Mesendoderm (in vitro differentiated cells): Measurements from ENCODE around the gene TRERF1.
"Not testable (repeated sequence)": the region's sequence is repeated elsewhere in the genome, so short reads cannot be mapped to it uniquely, and the experiment has no call there.

ENCODE experiments used
- DNase-seq: peaks from one replicate; pipeline ENCODE4 v3.0.0; 2013
- H2AK5ac ChIP-seq: 2 replicates; pipeline ENCODE4 v1.6.1; 2013; ENCODE audit warnings: low read length, inconsistent platforms
- H2BK120ac ChIP-seq: 2 replicates; pipeline ENCODE4 v1.6.1; 2013; ENCODE audit warnings: low read depth, mild to moderate bottlenecking, low read length, moderate library complexity, mixed read lengths
- H2BK15ac ChIP-seq: replicated peaks from 2 replicates; pipeline ENCODE4 v1.6.1; 2013; ENCODE audit warnings: low read depth, mild to moderate bottlenecking, moderate library complexity
- H2BK5ac ChIP-seq: 2 replicates; pipeline ENCODE4 v1.6.1; 2013; ENCODE audit warnings: low read length, inconsistent platforms
- H3K18ac ChIP-seq: 2 replicates; pipeline ENCODE4 v1.6.1; 2013; ENCODE audit warnings: mild to moderate bottlenecking, low read length, mixed read lengths
- H3K23ac ChIP-seq: one replicate; pipeline ENCODE4 v1.6.1; 2013; ENCODE audit warnings: low read length
- H3K27ac ChIP-seq: 2 replicates; pipeline ENCODE4 v1.5.1; 2013; ENCODE audit warnings: low read depth, mild to moderate bottlenecking, inconsistent platforms, low read length, moderate library complexity
- H3K27me3 ChIP-seq: 2 replicates; pipeline ENCODE4 v1.6.1; 2013; ENCODE audit warnings: low read length, control low read depth, mild to moderate bottlenecking, inconsistent platforms; ENCODE audit not compliant: insufficient read depth, poor library complexity
- H3K36me3 ChIP-seq: 2 replicates; pipeline ENCODE4 v1.6.1; 2013; ENCODE audit warnings: low read length, inconsistent platforms; ENCODE audit not compliant: control insufficient read depth, insufficient read depth
- H3K4ac ChIP-seq: one replicate; pipeline ENCODE4 v1.6.1; 2013; ENCODE audit warnings: low read depth, mild to moderate bottlenecking, low read length, moderate library complexity
- H3K4me1 ChIP-seq: 2 replicates; pipeline ENCODE4 v1.6.1; 2013; ENCODE audit warnings: low read depth, low read length, inconsistent platforms; ENCODE audit not compliant: control insufficient read depth
- H3K4me2 ChIP-seq: 2 replicates; pipeline ENCODE4 v1.6.1; 2013; ENCODE audit warnings: low read length
- H3K4me3 ChIP-seq: 2 replicates; pipeline ENCODE4 v1.5.1; 2013; ENCODE audit warnings: mild to moderate bottlenecking, low read length
- H3K56ac ChIP-seq: one replicate; pipeline ENCODE4 v1.6.1; 2013; ENCODE audit warnings: low read length
- H3K79me1 ChIP-seq: 2 replicates; pipeline ENCODE4 v1.6.1; 2013; ENCODE audit warnings: low read length, inconsistent platforms
- H3K79me2 ChIP-seq: 2 replicates; pipeline ENCODE4 v1.6.1; 2013; ENCODE audit warnings: mild to moderate bottlenecking, low read length; ENCODE audit not compliant: control insufficient read depth, insufficient read depth
- H3K9ac ChIP-seq: 2 replicates; pipeline ENCODE4 v1.6.1; 2013; ENCODE audit warnings: low read length, inconsistent platforms
- H4K5ac ChIP-seq: one replicate; pipeline ENCODE4 v1.6.1; 2013; ENCODE audit warnings: low read length
- H4K8ac ChIP-seq: one replicate; pipeline ENCODE4 v1.6.1; 2013; ENCODE audit warnings: low read depth, mild to moderate bottlenecking, control low read depth, low read length, moderate library complexity
- WGBS: extraction: QIAGEN DNeasy Blood & Tissue Kit; methylation state at CpG from one replicate; pipeline ENCODE4 v1.1.7; 2013; ENCODE audit warnings: low lambda C conversion rate, missing lambda C conversion rate; ENCODE audit not compliant: insufficient coverage; ENCODE audit errors: extremely low coverage; 5-methylcytosine and 5-hydroxymethylcytosine counted together

TRERF1 gene

DNA sequence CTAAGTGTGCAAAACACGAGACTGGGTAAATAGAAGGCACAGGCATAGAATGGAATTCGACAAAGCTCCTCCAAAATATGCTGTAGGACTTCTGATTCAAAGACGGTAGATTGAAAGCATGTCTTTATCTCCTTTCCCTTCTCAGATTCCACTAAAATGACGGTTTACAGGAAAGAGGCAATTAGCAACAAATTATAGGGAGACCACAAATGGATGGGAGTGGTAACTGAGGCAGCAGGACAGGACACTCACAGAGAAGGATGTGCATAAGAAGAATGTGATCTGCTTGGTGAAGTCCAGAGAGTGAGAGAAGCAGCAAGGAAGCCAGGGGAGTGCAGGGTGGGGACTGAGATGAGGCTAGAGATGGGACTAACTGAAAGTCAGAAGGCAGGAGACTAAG, 120.7 kb downstream of the TRERF1 start:
- Histone ChIP-seq H3K79me1 (no peaks in the 10 kb centered on the region), H3K79me2 (no peaks in the 10 kb centered on the region), H3K36me3 (no peaks in the 10 kb centered on the region), H3K9ac (no peak overlapping the region), H3K27me3 (no peaks in the 10 kb centered on the region), H4K8ac (no peak overlapping the region), H3K4me2 (no peak overlapping the region), H3K56ac (no peak overlapping the region), H3K4ac (no peak overlapping the region), H4K5ac (no peak overlapping the region), H2BK120ac (no peak overlapping the region), H3K18ac (no peak overlapping the region), H3K4me1 (peaks cover 5% of the 10 kb centered on the region), H2AK5ac (no peak overlapping the region), H2BK15ac (no peak overlapping the region), H3K27ac (no peak overlapping the region), H2BK5ac (no peak overlapping the region), H3K23ac (no peak overlapping the region), H3K4me3 (no peak overlapping the region)
- WGBS, result no CpG with 5 or more reads among the region's 4 CpGs
- peak; percentile 19 for DNase-seq

DNA sequence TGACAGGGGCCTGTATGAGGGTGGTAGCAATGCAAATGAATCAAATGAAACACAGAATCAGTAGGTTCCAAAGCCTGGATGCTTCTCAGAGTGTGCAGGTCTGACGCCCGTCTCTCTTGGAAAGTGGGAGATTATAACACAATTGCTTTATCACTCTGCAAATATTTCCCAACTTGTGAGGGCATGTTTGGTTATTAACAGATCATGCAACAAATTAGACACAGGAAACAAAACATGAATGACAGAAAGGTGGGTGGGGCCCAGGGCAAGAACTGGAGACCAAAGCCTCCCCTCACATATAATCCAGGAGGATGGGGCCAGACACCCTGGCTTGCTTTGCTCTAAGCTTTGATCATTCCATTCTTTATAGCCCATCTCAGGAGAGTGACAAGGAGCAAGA, 125.5 kb downstream of the TRERF1 start:
- Histone ChIP-seq H3K27me3 (no peaks in the 10 kb centered on the region), H2AK5ac (no peak overlapping the region), H3K27ac (no peak overlapping the region), H3K4me1 (peaks cover 4% of the 10 kb centered on the region), H4K8ac (no peak overlapping the region), H3K4me3 (no peak overlapping the region), H3K4me2 (no peak overlapping the region), H3K79me2 (no peaks in the 10 kb centered on the region), H3K9ac (no peak overlapping the region), H3K4ac (no peak overlapping the region), H2BK120ac (no peak overlapping the region), H3K36me3 (no peaks in the 10 kb centered on the region), H3K79me1 (no peaks in the 10 kb centered on the region), H3K56ac (no peak overlapping the region), H2BK5ac (no peak overlapping the region), H3K18ac (no peak overlapping the region), H2BK15ac (no peak overlapping the region), H4K5ac (no peak overlapping the region), H3K23ac (no peak overlapping the region)
- DNase-seq, result no peak
- WGBS, result no CpG with 5 or more reads among the region's 2 CpGs

GRCh38 chr6:42324656-42325324, 126.9 kb downstream of the TRERF1 start:
- not testable (repeated sequence) for H3K79me1 ChIP-seq, H3K27me3 ChIP-seq, H3K18ac ChIP-seq, H2AK5ac ChIP-seq, H2BK15ac ChIP-seq, H3K4me1 ChIP-seq, H3K56ac ChIP-seq, H3K23ac ChIP-seq, H3K79me2 ChIP-seq, H3K27ac ChIP-seq, H3K4me2 ChIP-seq, DNase-seq, H3K4me3 ChIP-seq, H3K36me3 ChIP-seq, H4K5ac ChIP-seq, H3K4ac ChIP-seq, H4K8ac ChIP-seq, H2BK5ac ChIP-seq, H2BK120ac ChIP-seq, H3K9ac ChIP-seq
- WGBS, result no CpG with 5 or more reads among the region's 5 CpGs

DNA sequence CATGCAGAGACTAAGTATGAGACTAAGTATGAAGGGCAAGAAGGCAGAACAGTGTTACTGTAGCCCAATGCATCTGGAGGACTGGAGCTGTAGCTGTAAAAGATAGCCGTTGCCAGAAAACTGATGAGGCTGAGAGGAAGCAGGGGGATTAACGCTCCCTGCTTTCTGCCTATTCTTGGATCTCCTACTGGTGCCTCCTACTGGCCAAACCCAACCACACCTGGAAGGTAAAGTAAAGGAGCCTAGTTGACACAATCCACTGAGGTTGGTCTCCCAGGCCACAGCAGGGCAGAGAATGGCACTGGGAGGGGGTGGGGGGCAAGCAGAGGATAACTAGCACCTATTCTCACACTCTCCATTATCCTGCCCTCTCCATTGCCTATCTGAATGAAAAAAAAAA, 129.1 kb downstream of the TRERF1 start:
- Histone ChIP-seq H4K5ac (no peak overlapping the region), H2BK15ac (no peak overlapping the region), H3K18ac (no peak overlapping the region), H2BK120ac (no peak overlapping the region), H3K56ac (no peak overlapping the region), H3K4ac (no peak overlapping the region), H3K9ac (no peak overlapping the region), H3K36me3 (no peaks in the 10 kb centered on the region), H3K27me3 (no peaks in the 10 kb centered on the region), H3K4me1 (no peaks in the 10 kb centered on the region), H3K27ac (no peak overlapping the region), H3K79me1 (no peaks in the 10 kb centered on the region), H3K79me2 (no peaks in the 10 kb centered on the region), H3K23ac (no peak overlapping the region), H2AK5ac (no peak overlapping the region), H3K4me3 (no peak overlapping the region), H4K8ac (no peak overlapping the region), H3K4me2 (no peak overlapping the region), H2BK5ac (no peak overlapping the region)
- DNase-seq, result peak; percentile 82
- no CpG with 5 or more reads among the region's 2 CpGs for WGBS

DNA sequence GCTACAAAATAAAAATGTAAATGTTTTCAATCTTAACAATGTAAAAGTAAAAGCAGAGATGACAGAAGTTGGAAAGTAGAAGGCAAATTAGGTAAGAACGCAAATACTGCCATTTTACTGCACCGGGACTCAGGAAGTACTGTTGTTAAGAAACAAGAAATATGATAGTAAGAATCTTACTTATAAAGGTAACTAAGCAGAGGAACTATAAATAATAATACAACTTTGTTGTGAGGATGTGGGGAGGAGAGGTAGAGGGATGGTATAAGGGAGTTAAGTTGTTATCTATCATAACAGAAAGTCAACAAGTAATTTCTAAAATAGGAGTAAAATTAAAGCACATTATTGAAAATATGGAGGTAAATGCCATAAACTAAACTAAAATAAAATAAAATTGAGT, 129.8 kb downstream of the TRERF1 start:
- Histone ChIP-seq H3K79me1 (no peaks in the 10 kb centered on the region), H3K4me1 (no peaks in the 10 kb centered on the region), H3K79me2 (no peaks in the 10 kb centered on the region), H3K4me2 (no peak overlapping the region), H2BK5ac (no peak overlapping the region), H3K36me3 (no peaks in the 10 kb centered on the region), H3K9ac (no peak overlapping the region), H4K8ac (no peak overlapping the region), H2BK120ac (no peak overlapping the region), H3K56ac (no peak overlapping the region), H3K23ac (no peak overlapping the region), H4K5ac (no peak overlapping the region), H3K27me3 (no peaks in the 10 kb centered on the region), H3K4ac (no peak overlapping the region), H3K4me3 (no peak overlapping the region), H3K18ac (no peak overlapping the region), H3K27ac (no peak overlapping the region), H2AK5ac (no peak overlapping the region), H2BK15ac (no peak overlapping the region)
- no CpG with 5 or more reads among the region's 2 CpGs for WGBS
- no peak for DNase-seq

DNA sequence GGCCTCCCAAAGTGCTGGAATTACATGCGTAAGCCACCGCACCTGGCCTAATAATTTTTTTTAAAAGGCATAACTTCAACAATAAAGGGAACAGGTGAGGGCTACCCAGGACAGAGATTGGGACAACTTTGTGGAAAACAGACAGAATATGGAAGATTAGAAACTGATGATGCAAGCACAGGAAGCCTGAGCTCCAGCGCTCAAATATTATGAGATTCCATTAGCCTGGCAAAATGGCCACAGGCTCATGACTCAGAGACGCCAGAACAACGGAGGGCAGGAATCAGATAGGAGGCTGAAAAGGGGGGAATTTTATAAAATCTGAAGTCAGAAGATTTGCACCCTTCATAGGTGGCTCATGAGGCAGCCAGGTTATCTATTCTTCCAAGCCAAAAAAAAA, 131.0 kb downstream of the TRERF1 start:
- H3K56ac ChIP-seq, result no peak overlapping the region
- H3K79me1 ChIP-seq, result no peaks in the 10 kb centered on the region
- H2AK5ac ChIP-seq, result no peak overlapping the region
- no peak overlapping the region for H3K4me2 ChIP-seq
- H3K4me3 ChIP-seq, result no peak overlapping the region
- no peak overlapping the region for H2BK5ac ChIP-seq
- no peaks in the 10 kb centered on the region for H3K79me2 ChIP-seq
- peaks cover 4% of the 10 kb centered on the region for H3K4me1 ChIP-seq
- no peak overlapping the region for H3K18ac ChIP-seq
- no peak overlapping the region for H3K9ac ChIP-seq
- no peak overlapping the region for H3K4ac ChIP-seq
- no peak overlapping the region for H4K5ac ChIP-seq
- no peak overlapping the region for H3K27ac ChIP-seq
- H4K8ac ChIP-seq, result no peak overlapping the region
- no peak overlapping the region for H3K23ac ChIP-seq
- no peak overlapping the region for H2BK120ac ChIP-seq
- H3K36me3 ChIP-seq, result no peaks in the 10 kb centered on the region
- H2BK15ac ChIP-seq, result no peak overlapping the region
- no peak for DNase-seq
- no CpG with 5 or more reads among the region's 5 CpGs for WGBS
- H3K27me3 ChIP-seq, result no peaks in the 10 kb centered on the region
